Mucosa of rectum (tissue), 2 donors: ENCODE results near the gene PIMREG.
A peak's percentile ranks its signal among the peaks of the same experiment; 100 is the strongest.

Experiments used
- H3K27ac ChIP-seq, 2 donors: one replicate each; pipeline ENCODE4 v1.7.0; 2013; ENCODE audit warnings: inconsistent platforms in 2 of 2, low read depth in 2 of 2, low read length in 2 of 2
- H3K27me3 ChIP-seq, 2 donors: one replicate each; pipeline ENCODE4 v1.7.0; 2013; ENCODE audit warnings: low read length in 2 of 2; ENCODE audit not compliant: control insufficient read depth in 2 of 2, insufficient read depth in 2 of 2
- H3K36me3 ChIP-seq, 2 donors: one replicate each; pipeline ENCODE4 v1.7.0; 2013; ENCODE audit warnings: low read length in 2 of 2; ENCODE audit not compliant: control insufficient read depth in 2 of 2, insufficient read depth in 2 of 2
- H3K4me1 ChIP-seq, 2 donors: one replicate each; pipeline ENCODE4 v1.7.0; 2013; ENCODE audit warnings: low read length in 2 of 2, mild to moderate bottlenecking in 1 of 2; ENCODE audit not compliant: control insufficient read depth in 2 of 2, insufficient read depth in 2 of 2
- H3K4me3 ChIP-seq, 2 donors: one replicate each; pipeline ENCODE4 v1.7.0; 2013; ENCODE audit warnings: low read length in 2 of 2
- H3K9ac ChIP-seq, 2 donors: one replicate each; pipeline ENCODE4 v1.7.0; 2013; ENCODE audit warnings: low read length in 2 of 2, low read depth in 1 of 2, mild to moderate bottlenecking in 1 of 2
- H3K9me3 ChIP-seq, 2 donors: one replicate each; pipeline ENCODE4 v1.7.0; 2013; ENCODE audit warnings: low read length in 2 of 2; ENCODE audit not compliant: control insufficient read depth in 2 of 2
- donor health status: healthy.
- donor health status: Normal muscosa, but diverticular disease.

The PIMREG gene

GRCh38 chr17:6437466-6437865 lies 6.8 kb upstream of the PIMREG start:
- Histone ChIP-seq H3K36me3 (no peaks in the 10 kb centered on the region), H3K4me1 (no peaks in the 10 kb centered on the region), H3K27me3 (peaks cover 10 to 14% of the 10 kb centered on the region in 2 donors), H3K9ac (no peak overlapping the region), H3K27ac (no peak overlapping the region), H3K4me3 (no peak overlapping the region), H3K9me3 (no peaks in the 10 kb centered on the region)

DNA sequence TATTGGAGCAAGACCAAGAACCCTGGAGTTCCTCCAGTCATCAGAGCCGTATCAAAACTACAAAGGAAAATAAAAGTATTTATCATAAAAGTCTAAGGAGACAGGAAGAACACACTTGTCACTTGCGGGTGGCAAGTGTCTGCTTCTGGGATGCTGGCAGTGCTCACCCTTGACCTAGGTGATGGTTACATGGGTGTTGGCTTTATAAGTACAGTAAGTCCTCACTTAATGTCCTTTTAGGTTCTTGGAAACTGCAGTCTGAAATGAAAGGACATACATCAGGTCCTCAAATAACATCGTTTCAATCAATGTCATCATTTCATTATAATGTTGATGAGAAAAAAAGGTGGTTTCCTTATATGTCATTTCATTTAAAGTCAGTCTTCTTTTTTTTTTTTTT lies 6.3 kb upstream of the PIMREG start:
- no peak overlapping the region for H3K9ac ChIP-seq
- no peak overlapping the region for H3K4me3 ChIP-seq
- H3K9me3 ChIP-seq = no peaks in the 10 kb centered on the region
- H3K4me1 ChIP-seq = no peaks in the 10 kb centered on the region
- no peaks in the 10 kb centered on the region for H3K36me3 ChIP-seq
- H3K27ac ChIP-seq = no peak overlapping the region
- H3K27me3 ChIP-seq = peaks cover 10 to 14% of the 10 kb centered on the region in 2 donors

GRCh38 chr17:6439951-6440350 lies 4.3 kb upstream of the PIMREG start:
- H3K4me1 ChIP-seq = peaks cover 10 to 15% of the 10 kb centered on the region in 2 donors
- H3K36me3 ChIP-seq = no peaks in the 10 kb centered on the region
- no peak overlapping the region for H3K9ac ChIP-seq
- peaks cover 10 to 14% of the 10 kb centered on the region in 2 donors for H3K27me3 ChIP-seq
- no peak overlapping the region for H3K4me3 ChIP-seq
- H3K9me3 ChIP-seq = no peaks in the 10 kb centered on the region
- no peak overlapping the region for H3K27ac ChIP-seq

DNA sequence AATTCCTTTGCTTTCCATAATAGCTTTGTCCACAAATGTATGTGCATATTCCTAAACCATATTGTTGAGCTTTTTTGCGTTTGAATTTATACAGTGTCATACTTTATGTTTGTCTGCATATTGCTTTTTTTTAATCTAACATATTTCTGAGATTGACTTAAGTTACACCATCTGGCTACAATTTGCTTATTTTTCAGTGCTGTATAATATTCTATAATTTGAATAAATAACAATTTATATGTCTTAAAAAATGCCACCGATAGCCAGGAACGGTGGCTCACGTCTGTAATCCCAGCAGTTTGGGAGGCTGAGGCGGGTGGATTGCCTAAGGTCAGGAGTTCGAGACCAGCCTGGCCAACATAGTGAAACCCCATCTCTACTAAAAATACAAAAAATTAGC lies 1.5 kb upstream of the PIMREG start:
- H3K9me3 ChIP-seq = no peaks in the 10 kb centered on the region
- no peaks in the 10 kb centered on the region for H3K36me3 ChIP-seq
- no peak overlapping the region for H3K9ac ChIP-seq
- H3K27ac ChIP-seq = no peak overlapping the region
- H3K4me1 ChIP-seq = peaks cover 10 to 15% of the 10 kb centered on the region in 2 donors
- H3K27me3 ChIP-seq = peaks cover 4 to 10% of the 10 kb centered on the region in 2 donors
- H3K4me3 ChIP-seq = no peak overlapping the region

- Histone ChIP-seq H3K27me3 (peaks cover 2 to 4% of the 10 kb centered on the region in 2 donors), H3K27ac (no peak overlapping the region), H3K4me3 (peak overlapping the region; percentile 71 to 84), H3K4me1 (peaks cover 10 to 15% of the 10 kb centered on the region in 2 donors), H3K9me3 (no peaks in the 10 kb centered on the region), H3K9ac (peak overlapping the region; percentile 47 to 62), H3K36me3 (no peaks in the 10 kb centered on the region)
Observed at GRCh38 chr17:6444571-6445335, 498 bp downstream of the PIMREG start.

GRCh38 chr17:6446516-6447100 lies 2.4 kb downstream of the PIMREG start:
- H3K9ac ChIP-seq = no peak overlapping the region
- H3K9me3 ChIP-seq = no peaks in the 10 kb centered on the region
- H3K36me3 ChIP-seq = no peaks in the 10 kb centered on the region
- no peak overlapping the region for H3K4me3 ChIP-seq
- no peak overlapping the region for H3K27ac ChIP-seq
- H3K4me1 ChIP-seq = peaks cover 10 to 15% of the 10 kb centered on the region in 2 donors
- H3K27me3 ChIP-seq = no peaks in the 10 kb centered on the region

- Histone ChIP-seq H3K4me1 (peaks cover 8 to 12% of the 10 kb centered on the region in 2 donors), H3K36me3 (no peaks in the 10 kb centered on the region), H3K9ac (no peak overlapping the region), H3K27me3 (no peaks in the 10 kb centered on the region), H3K4me3 (no peak overlapping the region), H3K27ac (no peak overlapping the region), H3K9me3 (no peaks in the 10 kb centered on the region)
Observed at GRCh38 chr17:6448473-6448872, 4.2 kb downstream of the PIMREG start.

GRCh38 chr17:6449307-6449706 lies 5.1 kb downstream of the PIMREG start:
- H3K27me3 ChIP-seq = no peaks in the 10 kb centered on the region

DNA sequence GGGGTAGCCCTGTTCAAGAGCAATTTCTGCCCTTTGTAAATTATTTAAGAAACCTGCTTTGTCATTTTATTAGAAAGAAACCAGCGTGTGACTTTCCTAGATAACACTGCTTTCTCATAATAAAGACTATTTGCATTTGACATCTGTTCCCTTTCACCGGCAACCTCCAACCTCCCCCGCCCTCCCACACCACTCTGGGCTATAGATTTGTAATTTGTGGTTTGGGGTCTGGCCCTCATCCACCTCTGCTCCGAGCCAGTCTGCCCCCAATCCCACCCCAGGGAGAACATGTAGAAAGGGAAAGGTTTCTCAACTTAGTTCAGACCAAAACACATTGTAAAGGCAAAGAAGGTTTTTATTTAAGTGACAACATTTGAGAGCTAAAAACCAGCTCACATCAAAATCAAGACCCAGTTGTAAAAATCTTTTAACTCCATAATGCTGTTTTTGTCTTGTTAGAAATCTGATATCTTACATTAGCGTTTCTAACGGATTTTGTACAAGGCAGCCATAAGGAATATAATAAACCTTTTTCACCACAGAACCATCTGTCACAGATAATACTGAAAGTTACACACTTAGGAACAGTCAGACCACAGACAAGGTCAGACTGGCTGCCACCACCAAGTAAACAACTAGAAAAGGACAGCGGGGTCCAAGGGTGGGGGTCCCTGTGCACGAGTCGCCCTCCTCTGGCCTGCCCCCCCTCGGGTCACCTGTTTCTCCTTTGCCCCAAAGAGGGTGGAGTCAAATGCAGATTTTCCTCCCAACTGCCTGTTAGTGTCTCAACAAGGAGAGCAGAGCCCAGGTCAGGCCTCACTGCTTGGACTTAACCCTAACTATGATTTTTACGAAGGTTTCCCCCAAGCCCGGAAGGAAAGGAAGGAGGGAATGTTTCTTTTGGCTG lies 6.9 kb downstream of the PIMREG start:
- Histone ChIP-seq H3K36me3 (no peaks in the 10 kb centered on the region), H3K9me3 (no peaks in the 10 kb centered on the region), H3K9ac (no peak overlapping the region), H3K27me3 (no peaks in the 10 kb centered on the region), H3K27ac (no peak overlapping the region), H3K4me3 (no peak overlapping the region), H3K4me1 (peaks cover 4 to 8% of the 10 kb centered on the region in 2 donors)

More at GRCh38 chr17:6449307-6449706, 5.1 kb downstream of the PIMREG start:
- Histone ChIP-seq H3K27ac (no peak overlapping the region), H3K9ac (no peak overlapping the region), H3K4me1 (peaks cover 5 to 6% of the 10 kb centered on the region in 2 donors), H3K36me3 (no peaks in the 10 kb centered on the region), H3K4me3 (no peak overlapping the region), H3K9me3 (no peaks in the 10 kb centered on the region)
